Activated T-helper 9 cell treated with anti-CD3 and anti-CD28 coated beads, Interleukin-2, amount 50 U/mL, for 16 hours (primary cell): Measurements from ENCODE around the gene FANCC.

Source experiments
- DNase-seq: peaks from one replicate; pipeline ENCODE4 v3.0.0-alpha.2; 2020; ENCODE audit warnings: low read depth

Gene FANCC

DNA sequence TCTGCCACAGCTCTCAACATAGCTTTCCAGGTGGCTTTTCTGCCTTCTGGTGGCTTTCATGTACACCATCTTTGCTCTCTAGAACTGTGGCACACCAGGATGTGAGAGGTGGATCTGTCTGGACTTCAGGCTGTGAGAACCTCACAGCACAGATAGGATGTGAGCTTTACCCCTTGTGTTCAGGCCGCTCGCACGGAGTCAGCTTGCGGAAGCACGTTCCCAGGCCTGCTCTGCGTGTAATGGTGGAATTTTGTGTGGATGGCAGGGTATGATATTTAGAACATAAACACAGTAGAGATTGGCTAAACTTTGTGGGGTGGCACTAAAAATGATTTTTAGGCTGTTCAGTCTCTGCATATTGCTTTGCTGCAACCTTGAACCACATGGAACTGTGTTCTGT lies 250.5 kb downstream of the FANCC start:
- no peak for DNase-seq

DNA sequence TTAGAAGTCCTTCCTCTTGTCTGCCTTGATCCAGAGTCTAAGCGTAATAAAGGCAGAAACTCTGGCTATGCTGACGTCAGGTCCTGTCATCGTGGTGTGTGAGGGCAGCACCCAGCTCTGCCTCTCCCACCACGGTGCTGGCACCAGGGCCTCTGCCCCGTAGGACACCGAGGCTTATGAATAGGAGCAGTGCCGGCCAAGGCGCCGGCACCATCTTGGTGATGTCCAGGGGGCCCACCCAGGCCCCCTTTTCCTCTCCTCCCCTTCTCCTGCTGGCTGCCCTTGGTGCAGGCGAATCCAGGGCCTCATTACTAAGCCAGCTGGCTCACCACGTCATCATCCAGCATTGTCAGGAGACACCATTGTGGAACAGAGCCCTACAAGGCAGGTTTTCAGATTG lies 252.3 kb downstream of the FANCC start:
- no peak for DNase-seq

- DNase-seq: no peak
Observed at GRCh38 chr9:95063300-95063699, 254.2 kb downstream of the FANCC start.

- DNase-seq: no peak
Observed at GRCh38 chr9:95062596-95063065, 254.9 kb downstream of the FANCC start.

DNA sequence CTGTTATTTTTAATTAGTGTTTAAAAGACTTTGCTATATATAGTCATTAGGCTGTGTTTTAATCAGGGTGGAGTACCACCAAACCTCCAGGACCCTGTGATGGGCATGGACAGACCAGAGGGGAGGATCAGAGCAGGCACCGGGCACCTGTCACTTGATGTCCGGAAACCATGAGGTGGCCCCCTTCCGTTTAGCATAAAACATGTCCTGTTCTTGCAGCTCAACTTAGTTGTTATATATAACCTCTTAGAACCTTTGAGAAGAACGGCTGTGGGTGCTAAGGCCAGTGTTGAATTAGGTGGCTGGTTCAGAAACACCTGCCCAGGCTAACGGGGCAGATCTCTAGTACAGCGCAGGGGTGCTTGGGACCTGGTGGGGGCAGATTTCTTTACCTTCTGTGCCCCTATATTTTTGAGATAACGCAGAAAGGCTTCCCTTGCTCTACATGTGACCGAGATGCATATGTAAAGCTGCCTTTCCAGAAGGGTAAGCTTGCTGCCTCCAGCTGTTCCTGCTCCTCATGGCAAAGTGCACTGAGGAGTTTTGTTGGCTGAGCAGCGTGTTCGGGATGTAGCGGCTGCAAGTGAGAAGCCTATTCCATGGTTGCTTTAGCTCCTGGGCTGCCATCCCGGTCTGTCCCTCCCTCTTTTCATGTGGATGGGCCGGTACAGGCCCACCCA lies 255.5 kb downstream of the FANCC start:
- no peak for DNase-seq

DNA sequence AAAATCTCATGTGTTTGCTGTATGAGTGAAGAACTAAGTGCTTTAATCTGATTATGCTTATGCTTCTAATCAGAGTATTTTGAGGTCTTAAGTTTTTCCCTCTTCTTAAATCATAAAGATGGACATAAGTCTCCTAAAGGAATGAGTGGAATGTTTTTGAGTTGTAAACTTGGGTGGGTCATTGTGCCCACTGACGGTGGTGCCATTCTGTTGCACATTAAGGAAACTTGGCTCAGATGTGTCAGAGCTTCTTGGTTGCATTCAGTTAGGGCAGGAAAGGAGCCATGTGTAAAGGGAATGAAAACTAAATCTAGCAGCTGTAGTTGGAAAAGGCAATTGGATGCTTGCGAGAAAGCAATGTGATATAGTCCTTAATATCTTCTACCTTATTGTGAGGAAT lies 256.6 kb downstream of the FANCC start:
- DNase-seq: no peak

- DNase-seq: no peak
Observed at GRCh38 chr9:95060234-95060633, 257.3 kb downstream of the FANCC start.

DNA sequence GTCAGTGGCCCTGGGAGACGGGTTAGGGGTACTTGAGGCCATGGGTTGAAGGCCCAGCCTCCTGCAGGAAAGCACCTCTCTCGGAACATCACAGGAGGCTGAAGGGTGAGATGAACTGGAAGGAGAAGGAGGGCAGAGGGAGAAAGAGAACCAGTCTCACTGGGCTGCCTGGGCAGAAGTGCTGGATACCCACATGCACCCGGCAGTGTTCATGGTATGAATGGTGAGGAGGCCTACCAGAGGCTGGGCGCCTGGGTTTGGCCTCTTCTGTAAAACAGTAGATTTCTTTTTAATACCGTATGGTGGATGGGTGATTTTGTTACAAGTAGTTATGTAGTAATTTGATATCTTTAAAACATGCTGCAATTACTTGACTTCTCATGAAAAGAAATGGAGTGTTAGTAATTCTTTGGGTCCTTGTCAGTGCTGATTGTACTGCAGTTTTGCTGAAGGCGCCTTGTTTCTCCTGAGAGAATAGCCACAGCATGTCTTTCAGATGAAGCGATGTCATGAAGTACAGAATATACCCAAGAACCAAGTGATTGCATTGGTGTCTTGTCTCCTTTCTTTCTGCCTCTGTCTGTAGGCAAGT lies 258.6 kb downstream of the FANCC start:
- no peak for DNase-seq

DNA sequence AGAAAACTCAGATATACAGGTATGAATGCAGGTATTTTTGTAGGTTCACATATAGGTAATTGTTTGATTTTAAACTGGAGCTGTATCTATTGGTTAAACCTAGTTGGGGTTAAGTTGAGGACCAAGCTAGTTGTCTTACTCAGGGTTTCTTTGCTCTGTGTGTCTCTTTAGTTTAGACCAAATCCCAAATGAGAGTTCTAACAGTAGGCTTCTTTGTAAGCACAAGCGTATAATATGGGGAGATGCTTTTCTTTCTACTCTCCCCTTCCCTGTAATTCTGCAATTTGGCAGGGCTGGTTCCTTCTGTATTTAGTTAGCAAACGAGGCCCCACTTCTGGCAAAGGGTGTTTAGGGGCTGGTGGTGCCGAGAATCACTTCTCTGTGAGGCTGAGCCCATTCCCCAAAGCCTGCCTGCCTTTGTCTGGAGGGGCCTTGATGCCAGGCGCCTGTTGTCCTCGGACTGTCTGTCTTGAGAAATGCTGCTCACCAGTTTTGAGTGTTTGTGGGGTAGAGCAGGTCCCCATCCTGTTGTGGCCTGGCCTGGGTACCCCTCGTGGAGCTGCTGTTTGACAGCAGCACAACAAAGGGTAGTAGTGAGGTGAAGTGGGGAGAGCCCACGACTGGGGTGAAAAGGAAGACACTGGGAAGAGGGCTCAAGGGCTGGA lies 259.3 kb downstream of the FANCC start:
- no peak for DNase-seq

DNA sequence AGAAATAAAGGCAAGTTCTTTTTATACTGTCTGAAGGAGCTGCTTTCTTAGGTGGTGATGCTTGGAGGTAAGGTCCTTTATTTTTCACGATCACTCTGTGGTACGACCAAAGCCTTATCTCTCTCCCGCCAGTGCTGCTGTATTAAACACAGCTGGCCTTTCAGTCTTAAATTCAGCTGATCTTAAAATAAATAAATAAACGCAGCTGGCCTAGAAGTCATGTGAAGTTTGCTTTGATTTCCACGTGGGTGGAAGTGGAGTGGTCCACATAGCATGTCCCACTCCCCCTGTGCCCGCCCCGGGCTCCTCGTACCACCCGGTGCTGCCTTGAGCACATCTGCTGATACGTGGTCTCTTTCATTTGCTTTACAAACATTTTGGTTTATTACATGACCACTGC lies 260.4 kb downstream of the FANCC start:
- DNase-seq: no peak

DNA sequence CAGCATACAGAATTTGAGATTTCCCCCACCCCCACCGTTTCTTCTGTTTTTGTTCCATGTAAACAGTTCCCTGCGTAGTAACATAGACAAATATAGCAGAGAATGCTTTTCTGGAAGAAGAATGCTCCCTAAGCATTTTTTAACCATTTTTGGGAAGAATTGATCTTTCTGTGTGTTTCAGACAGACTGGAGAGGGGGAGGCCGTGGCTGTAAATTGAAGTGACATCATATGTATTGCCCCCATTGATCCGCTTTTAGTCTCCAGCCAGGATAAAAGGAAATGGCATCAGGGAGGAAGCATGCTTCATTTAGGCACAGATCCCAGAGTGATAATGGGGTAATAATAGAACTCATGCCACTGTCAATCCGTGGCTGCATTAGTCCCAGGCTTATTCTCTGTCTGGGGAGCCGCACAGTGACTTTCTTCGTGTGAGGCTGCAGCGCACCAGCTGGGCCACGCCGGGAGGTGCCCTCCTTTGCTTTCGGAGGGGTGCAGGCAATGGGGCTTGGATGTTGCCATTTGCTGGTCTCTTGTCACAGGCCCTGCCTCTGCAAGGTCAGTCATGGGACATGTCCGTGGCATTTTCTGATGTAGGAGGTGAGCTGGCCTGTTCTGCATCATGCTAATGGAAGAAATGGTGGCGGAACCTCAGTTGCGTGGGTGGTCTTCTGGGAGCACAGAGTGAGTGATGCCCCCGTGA lies 261.5 kb downstream of the FANCC start:
- no peak for DNase-seq

DNA sequence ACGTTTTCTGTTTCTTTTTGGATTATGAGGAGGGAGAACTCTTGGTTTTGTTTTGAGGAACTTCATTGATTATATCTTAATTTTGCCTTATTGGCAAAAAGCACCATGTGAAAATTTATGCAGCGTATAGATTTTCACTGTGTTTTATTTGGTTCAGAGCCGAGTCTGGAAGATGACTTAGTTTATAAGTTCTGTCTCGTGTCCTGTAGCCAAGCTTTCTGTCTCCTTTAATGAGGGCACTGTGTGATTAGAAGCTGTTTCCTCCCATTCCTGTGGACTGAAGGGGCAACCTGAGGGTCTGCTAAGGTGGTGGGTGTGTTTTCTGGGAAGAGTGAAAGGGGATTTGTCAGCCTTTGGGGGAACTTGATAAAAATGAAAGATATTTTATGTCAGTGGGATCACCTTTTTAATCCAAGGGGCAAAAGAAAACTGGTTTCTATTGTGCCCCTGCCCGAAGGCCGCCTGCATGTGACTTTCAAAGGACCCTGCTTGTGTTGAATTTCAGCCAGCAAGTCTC lies 262.1 kb downstream of the FANCC start:
- DNase-seq: no peak

- no peak for DNase-seq
Observed at GRCh38 chr9:95053611-95054570, 263.6 kb downstream of the FANCC start.

- no peak for DNase-seq
Observed at GRCh38 chr9:95049761-95050160, 267.7 kb downstream of the FANCC start.
